Lung (tissue), 12 donors: ENCODE results near the gene ANKRD33. TPM values are rescaled to one million over a fixed set of nuclear protein-coding genes. Genes with fewer than 3 reads are reported as not detected.

Experiments
- ATAC-seq: fragments of 200-7000 bp; cut with Tn5 transposase; one replicate; pipeline ENCODE4 v1.9.1; 2020; ENCODE audit warnings: moderate number of reproducible peaks; ENCODE audit not compliant: insufficient read depth, low FRiP score
- DNase-seq, 3 donors: peaks; one replicate each; pipeline ENCODE4 v3.0.0-alpha.2; 2013 to 2017
- H3K27ac ChIP-seq, 2 donors: one replicate each; pipeline ENCODE4 v1.5.1; 2013; ENCODE audit warnings: mild to moderate bottlenecking in 2 of 2, moderate library complexity in 2 of 2, control low read depth in 1 of 2, inconsistent platforms in 1 of 2, low read depth in 1 of 2, low read length in 1 of 2
- H3K27me3 ChIP-seq, 3 donors: one replicate each; pipeline ENCODE4 v1.5.1; 2013; ENCODE audit warnings: low read length in 2 of 3; ENCODE audit not compliant: control insufficient read depth in 3 of 3, insufficient read depth in 3 of 3
- H3K36me3 ChIP-seq, 4 donors: one replicate each; pipeline ENCODE4 v1.5.1; 2013; ENCODE audit warnings: low read length in 4 of 4, mild to moderate bottlenecking in 1 of 4, moderate library complexity in 1 of 4; ENCODE audit not compliant: control insufficient read depth in 4 of 4, insufficient read depth in 4 of 4
- H3K4me1 ChIP-seq, 5 donors: one replicate each; pipeline ENCODE4 v1.5.1; 2013; ENCODE audit warnings: low read length in 5 of 5, mild to moderate bottlenecking in 2 of 5, moderate library complexity in 1 of 5; ENCODE audit not compliant: control insufficient read depth in 5 of 5, insufficient read depth in 5 of 5
- H3K4me3 ChIP-seq: one replicate; pipeline ENCODE4 v1.5.1; 2013; ENCODE audit warnings: mild to moderate bottlenecking, control low read depth, moderate library complexity
- H3K9ac ChIP-seq, 2 donors: one replicate each; pipeline ENCODE4 v1.5.1; 2013; ENCODE audit warnings: low read length in 2 of 2, control low read depth in 1 of 2; ENCODE audit not compliant: insufficient read depth in 1 of 2
- H3K9me3 ChIP-seq, 4 donors: one replicate each; pipeline ENCODE4 v1.5.1; 2013; ENCODE audit warnings: low read length in 3 of 4, mild to moderate bottlenecking in 1 of 4, moderate library complexity in 1 of 4; ENCODE audit not compliant: control insufficient read depth in 4 of 4, insufficient read depth in 3 of 4
- WGBS, 2 donors: extraction: QIAGEN DNeasy Blood & Tissue Kit; methylation state at CpG; one replicate each; pipeline ENCODE4 v1.1.7; 2013; 5-methylcytosine and 5-hydroxymethylcytosine counted together
- polyA plus RNA-seq, 2 donors: library from polyadenylated mRNA; stranded (reverse); fragments of 200-250 nt; gene quantifications; one replicate each; pipeline ENCODE4 v1.2.1, GENCODE V29; 2013
- total RNA-seq, 2 donors: library from RNA; depleted of rRNA in 1 of 2; stranded (reverse); fragments of >200 nt in 1 of 2; gene quantifications; one replicate each; pipeline ENCODE4 v1.2.1, GENCODE V29; 2014 to 2021
- TF ChIP-seq, protein P1 (sequence below): IDR thresholded peaks from 2 replicates; pipeline ENCODE4 v1.5.1; 2012; ENCODE audit warnings: mild to moderate bottlenecking; ENCODE audit errors: control extremely low read depth, extremely low read depth
- donor health status: control.
- donor health status: control.
- donor health status: Bipolar disorder and iron deficiency.
- donor health status: healthy.
- donor health status: DM: yes; HTN: yes; CAD: no.

The ANKRD33 gene
- total and polyA plus RNA-seq, 4 donors, result 0.14 to 0.50 (median 0.23) TPM

DNA sequence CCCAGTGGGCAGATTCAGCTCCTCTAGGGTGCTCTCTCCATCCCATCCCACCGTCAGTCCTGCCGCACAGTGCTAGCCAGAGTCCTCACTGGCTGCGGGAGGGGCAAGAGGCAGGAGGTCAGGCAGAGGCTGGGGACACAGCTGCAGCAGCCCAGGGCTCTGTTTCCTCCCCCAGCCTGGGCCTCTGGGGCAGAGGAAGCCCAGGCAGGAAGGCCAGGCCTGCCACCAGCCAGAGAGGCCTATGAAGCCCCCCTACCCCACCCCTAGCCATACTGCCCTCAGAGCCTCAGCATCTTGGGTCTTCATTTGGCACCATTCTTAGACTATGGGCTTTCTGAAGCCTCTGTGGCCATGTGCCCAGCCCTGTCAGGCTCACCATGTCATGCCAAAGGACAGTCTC lies 22.8 kb downstream of the ANKRD33 start:
- ATAC-seq (no peak), DNase-seq (peak in 2 of 3 donors; percentile 40 to 64)
- Histone ChIP-seq H3K9me3 (peaks cover 0 to 2% (median 0%) of the 10 kb centered on the region in 4 donors), H3K9ac (no peak overlapping the region), H3K4me3 (no peak overlapping the region), H3K36me3 (peaks cover 0 to 12% (median 5%) of the 10 kb centered on the region in 4 donors), H3K27ac (peak overlapping the region; percentile 43 to 85), H3K4me1 (peaks cover 4 to 65% (median 20%) of the 10 kb centered on the region in 5 donors), H3K27me3 (peaks cover 0 to 25% (median 2%) of the 10 kb centered on the region in 3 donors)
- 43 to 53% methylated on average over 3 of the region's 3 CpGs for WGBS, 2 donors
- TF ChIP-seq, protein P1, sequence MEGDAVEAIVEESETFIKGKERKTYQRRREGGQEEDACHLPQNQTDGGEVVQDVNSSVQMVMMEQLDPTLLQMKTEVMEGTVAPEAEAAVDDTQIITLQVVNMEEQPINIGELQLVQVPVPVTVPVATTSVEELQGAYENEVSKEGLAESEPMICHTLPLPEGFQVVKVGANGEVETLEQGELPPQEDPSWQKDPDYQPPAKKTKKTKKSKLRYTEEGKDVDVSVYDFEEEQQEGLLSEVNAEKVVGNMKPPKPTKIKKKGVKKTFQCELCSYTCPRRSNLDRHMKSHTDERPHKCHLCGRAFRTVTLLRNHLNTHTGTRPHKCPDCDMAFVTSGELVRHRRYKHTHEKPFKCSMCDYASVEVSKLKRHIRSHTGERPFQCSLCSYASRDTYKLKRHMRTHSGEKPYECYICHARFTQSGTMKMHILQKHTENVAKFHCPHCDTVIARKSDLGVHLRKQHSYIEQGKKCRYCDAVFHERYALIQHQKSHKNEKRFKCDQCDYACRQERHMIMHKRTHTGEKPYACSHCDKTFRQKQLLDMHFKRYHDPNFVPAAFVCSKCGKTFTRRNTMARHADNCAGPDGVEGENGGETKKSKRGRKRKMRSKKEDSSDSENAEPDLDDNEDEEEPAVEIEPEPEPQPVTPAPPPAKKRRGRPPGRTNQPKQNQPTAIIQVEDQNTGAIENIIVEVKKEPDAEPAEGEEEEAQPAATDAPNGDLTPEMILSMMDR, result no peak

DNA sequence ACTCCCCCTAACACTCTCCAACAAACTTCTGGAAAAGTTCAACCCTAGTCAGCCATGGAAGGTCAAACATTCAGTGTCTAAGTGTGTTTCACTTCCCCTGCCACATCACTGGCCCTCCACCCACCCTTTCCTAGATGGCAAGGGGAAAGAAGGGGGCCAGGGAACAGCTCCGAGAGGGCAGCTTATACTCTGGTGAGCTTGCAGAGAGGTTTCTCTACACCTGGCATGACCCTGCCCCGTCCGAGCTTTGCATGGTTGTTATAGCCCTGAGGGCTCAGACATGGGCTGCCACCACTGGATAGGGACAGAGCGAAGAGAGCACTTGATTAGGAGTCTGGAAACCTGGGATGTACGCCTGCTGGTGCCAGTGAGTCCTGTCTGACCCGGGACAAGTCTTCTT lies 23.4 kb downstream of the ANKRD33 start:
- H3K27me3 ChIP-seq, result peaks cover 0 to 22% (median 2%) of the 10 kb centered on the region in 3 donors
- no peak for DNase-seq
- H3K27ac ChIP-seq, result peak overlapping the region; percentile 43 to 85
- H3K36me3 ChIP-seq, result peaks cover 0 to 17% (median 6%) of the 10 kb centered on the region in 4 donors
- TF ChIP-seq, protein P1, result no peak
- ATAC-seq, result no peak
- H3K9ac ChIP-seq, result no peak overlapping the region
- WGBS, 2 donors, result 62 to 76% methylated on average over 6 of the region's 6 CpGs
- peaks cover 4 to 59% (median 20%) of the 10 kb centered on the region in 5 donors for H3K4me1 ChIP-seq
- H3K9me3 ChIP-seq, result peaks cover 0 to 2% (median 0%) of the 10 kb centered on the region in 4 donors
- H3K4me3 ChIP-seq, result no peak overlapping the region

DNA sequence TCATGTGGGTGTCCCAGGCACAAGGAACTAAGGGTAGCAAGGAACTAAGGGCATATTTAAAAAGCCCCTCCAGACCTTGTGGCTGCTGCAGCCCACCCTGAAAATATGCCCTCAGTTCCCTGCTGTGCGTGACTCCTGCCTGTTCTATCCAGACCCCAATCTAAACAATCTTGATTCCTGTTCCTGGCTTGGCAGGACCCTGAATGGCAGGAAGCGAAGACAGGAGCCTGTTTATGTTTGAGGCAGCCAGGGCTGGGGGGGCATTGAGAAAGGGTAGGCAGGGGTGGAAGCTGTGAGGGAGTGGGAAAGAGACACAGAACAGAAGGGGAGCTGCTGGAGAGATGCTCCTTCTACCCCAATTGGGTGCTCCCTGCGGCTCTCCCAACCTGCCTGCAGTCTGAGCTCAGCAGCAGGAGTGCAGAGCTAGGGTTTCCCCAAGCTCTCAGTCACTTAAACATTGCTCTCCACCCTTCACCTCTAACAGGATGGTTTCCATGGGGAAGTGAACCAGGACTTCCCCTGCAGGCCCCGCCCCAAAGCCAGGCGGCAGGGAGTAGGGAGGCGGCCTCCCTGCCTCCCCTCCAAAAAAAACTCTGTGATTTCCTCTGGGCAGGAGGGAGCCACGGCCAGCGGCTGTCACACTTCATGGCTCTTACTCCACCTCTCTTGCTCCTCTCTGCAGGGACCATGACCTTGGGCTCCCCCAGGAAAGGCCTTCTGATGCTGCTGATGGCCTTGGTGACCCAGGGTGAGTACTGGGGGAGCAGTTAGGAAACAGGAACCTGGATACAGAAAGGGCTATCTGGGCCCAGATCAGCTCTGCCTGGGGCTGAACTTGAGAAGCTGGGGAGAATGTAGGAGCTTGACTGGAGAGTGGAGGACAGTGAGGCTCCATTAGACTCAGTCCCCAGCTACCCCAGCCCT lies 24.1 kb downstream of the ANKRD33 start:
- TF ChIP-seq, protein P1, result no peak
- peak; percentile 65 to 76 (median 66) for DNase-seq
- H3K27me3 ChIP-seq, result peaks cover 0 to 16% (median 2%) of the 10 kb centered on the region in 3 donors
- H3K27ac ChIP-seq, result peak overlapping the region; percentile 30 to 85
- ATAC-seq, result peak; percentile 51
- 37 to 47% methylated on average over 8 of the region's 8 CpGs for WGBS, 2 donors
- H3K9me3 ChIP-seq, result peaks cover 0 to 2% (median 0%) of the 10 kb centered on the region in 4 donors
- H3K4me1 ChIP-seq, result peaks cover 4 to 56% (median 20%) of the 10 kb centered on the region in 5 donors
- H3K4me3 ChIP-seq, result peak overlapping the region; percentile 59
- no peak overlapping the region for H3K9ac ChIP-seq
- H3K36me3 ChIP-seq, result peaks cover 0 to 17% (median 6%) of the 10 kb centered on the region in 4 donors
